GM23338 (cell line): ENCODE measurements around the gene EPC1. TPM values are rescaled to one million over a fixed set of nuclear protein-coding genes. Genes with fewer than 3 reads are reported as not detected.
A peak's percentile ranks its signal among the peaks of the same experiment; 100 is the strongest.

Source experiments
- ATAC-seq: fragments of 200-7000 bp; cut with Tn5 transposase; 3 replicates; pipeline ENCODE4 v1.9.1; 2020
- DNase-seq: peaks from one replicate; pipeline ENCODE4 v3.0.0-alpha.2; 2015; ENCODE audit warnings: low spot score
- H2AFZ ChIP-seq: fragments of 200-600 bp; sonication (generic); 2 replicates; pipeline ENCODE4 v1.8.0; 2016; ENCODE audit warnings: antibody characterized with exemption, mild to moderate bottlenecking, moderate library complexity
- H3F3A ChIP-seq: fragments of 200-600 bp; sonication (generic); replicated peaks from 2 replicates; pipeline ENCODE4 v1.8.0; 2017; ENCODE audit warnings: antibody characterized with exemption, mixed run types, low read depth
- H3K27ac ChIP-seq: fragments of 200-600 bp; sonication (generic); 2 replicates; pipeline ENCODE4 v1.6.1; 2016; ENCODE audit warnings: low read depth
- H3K27me3 ChIP-seq: fragments of 200-600 bp; sonication (generic); 2 replicates; pipeline ENCODE4 v1.8.0; 2016; ENCODE audit warnings: mild to moderate bottlenecking, mixed run types, moderate library complexity; ENCODE audit not compliant: insufficient read depth
- H3K36me3 ChIP-seq: fragments of 200-600 bp; sonication (generic); 2 replicates; pipeline ENCODE4 v1.8.0; 2016; ENCODE audit warnings: mild to moderate bottlenecking; ENCODE audit not compliant: insufficient read depth
- H3K4me1 ChIP-seq: fragments of 200-600 bp; sonication (generic); 2 replicates; pipeline ENCODE4 v1.8.0; 2016; ENCODE audit warnings: mild to moderate bottlenecking, moderate library complexity; ENCODE audit not compliant: insufficient read depth
- H3K4me2 ChIP-seq: fragments of 200-600 bp; sonication (generic); 2 replicates; pipeline ENCODE4 v1.7.1; 2017; ENCODE audit warnings: mixed run types
- H3K4me3 ChIP-seq: fragments of 200-600 bp; sonication (generic); 2 replicates; pipeline ENCODE4 v1.6.1; 2016; ENCODE audit warnings: mixed run types
- H3K79me2 ChIP-seq: fragments of 200-600 bp; sonication (generic); replicated peaks from 2 replicates; pipeline ENCODE4 v1.8.0; 2017; ENCODE audit warnings: mild to moderate bottlenecking; ENCODE audit not compliant: insufficient read depth
- H3K9me2 ChIP-seq: fragments of 200-600 bp; sonication (generic); 2 replicates; pipeline ENCODE4 v1.8.0; 2017; ENCODE audit not compliant: insufficient read depth
- H4K20me1 ChIP-seq: fragments of 200-600 bp; sonication (generic); replicated peaks from 2 replicates; pipeline ENCODE4 v1.8.0; 2017; ENCODE audit warnings: mild to moderate bottlenecking; ENCODE audit not compliant: insufficient read depth
- H3K27ac Mint-ChIP-seq: 2 replicates; pipeline ENCODE4 v1.8.0; 2020; ENCODE audit warnings: inconsistent platforms, mild to moderate bottlenecking, moderate library complexity, mixed read lengths
- H3K27me3 Mint-ChIP-seq: 3 replicates; pipeline ENCODE4 v1.8.0; 2022; ENCODE audit warnings: low read depth, mild to moderate bottlenecking, moderate library complexity, mixed read lengths, inconsistent platforms; ENCODE audit not compliant: insufficient read depth, poor library complexity
- H3K36me3 Mint-ChIP-seq: 3 replicates; pipeline ENCODE4 v1.8.0; 2021; ENCODE audit warnings: low read depth, mild to moderate bottlenecking, inconsistent platforms, moderate library complexity, mixed read lengths
- H3K4me1 Mint-ChIP-seq: 3 replicates; pipeline ENCODE4 v1.8.0; 2020; ENCODE audit warnings: mild to moderate bottlenecking, inconsistent platforms, mixed read lengths
- H3K4me3 Mint-ChIP-seq: 3 replicates; pipeline ENCODE4 v1.8.0; 2021; ENCODE audit warnings: moderate library complexity, mild to moderate bottlenecking, inconsistent platforms, mixed read lengths
- H3K9me3 Mint-ChIP-seq: 3 replicates; pipeline ENCODE4 v1.8.0; 2020; ENCODE audit warnings: moderate library complexity, mild to moderate bottlenecking, inconsistent platforms, mixed read lengths
- CREB1 ChIP-seq: fragments of 250-450 bp; sonication (Bioruptor Pico); IDR thresholded peaks from 2 replicates; pipeline ENCODE4 v1.5.0; 2020; ENCODE audit warnings: low read depth, mild to moderate bottlenecking, moderate library complexity
- JUNB ChIP-seq: IDR thresholded peaks from one replicate; pipeline ENCODE4 v1.6.1; 2016; ENCODE audit warnings: antibody characterized with exemption; ENCODE audit not compliant: unreplicated experiment
- NANOG ChIP-seq: IDR thresholded peaks from 2 replicates; pipeline ENCODE4 v1.6.1; 2016; ENCODE audit warnings: antibody characterized with exemption, borderline replicate concordance
- POLR2AphosphoS5 ChIP-seq: IDR thresholded peaks from 2 replicates; pipeline ENCODE4 v1.6.1; 2016; ENCODE audit warnings: antibody characterized with exemption, low read depth
- STAT1 ChIP-seq: IDR thresholded peaks from one replicate; pipeline ENCODE4 v1.6.1; 2016; ENCODE audit warnings: antibody characterized with exemption; ENCODE audit not compliant: unreplicated experiment
- ZNF114 ChIP-seq: fragments of 250-450 bp; sonication (Bioruptor Pico); IDR thresholded peaks from 2 replicates; pipeline ENCODE4 v1.5.0; 2020; ENCODE audit warnings: mild to moderate bottlenecking, moderate library complexity
- ZNF462 ChIP-seq: fragments of 250-450 bp; sonication (Bioruptor Pico); IDR thresholded peaks from 2 replicates; pipeline ENCODE4 v1.5.0; 2020; ENCODE audit warnings: mild to moderate bottlenecking, moderate library complexity
- polyA plus RNA-seq: library from polyadenylated mRNA; unstranded; fragments of >200 nt; fragmentation: Nextera tagmentation; extraction: Ambion mirVana; gene quantifications from 2 replicates; pipeline ENCODE4 v1.2.1, GENCODE V29; 2016
- total RNA-seq: library from RNA; depleted of rRNA; stranded (reverse); fragments of >200 nt; shearing (Covaris generic); gene quantifications from 2 replicates; pipeline ENCODE4 v1.2.3, GENCODE V29; 2014

Gene EPC1
- total and polyA plus RNA-seq, 2 experiments from 2014 or later: 24.1 to 25.9 TPM

DNA sequence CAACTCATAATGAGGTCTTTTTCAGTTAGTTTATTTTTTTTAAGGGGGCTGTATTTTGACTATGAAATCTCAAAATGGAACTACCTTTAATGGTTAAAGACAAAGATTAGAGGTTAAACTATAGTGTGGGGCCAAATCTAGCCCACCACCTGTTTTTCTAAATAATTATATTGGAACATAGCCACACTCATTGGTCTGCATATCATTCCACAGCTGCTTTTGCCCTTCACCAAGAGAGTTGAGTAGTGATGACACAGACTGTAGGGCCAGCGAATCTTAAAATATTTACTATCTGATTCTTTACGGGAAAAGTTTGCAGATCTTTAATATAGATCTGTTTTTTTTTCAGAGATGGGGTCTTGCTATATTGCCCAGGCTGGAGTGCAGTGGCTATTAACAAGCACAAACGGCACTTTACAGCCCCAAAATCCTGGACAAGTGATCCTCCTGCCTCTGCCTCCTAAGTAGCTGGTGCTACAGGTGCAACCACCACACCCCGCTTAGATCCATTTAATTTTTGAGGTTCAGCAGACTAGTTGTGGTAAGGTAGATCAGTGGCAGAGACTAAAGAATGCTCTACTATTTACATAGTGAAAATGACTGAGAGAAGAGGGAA lies 25.8 kb downstream of the EPC1 start (continued):
- TF ChIP-seq ZNF462 (CRISPR knock-in tag) (no peak), JUNB (no peak), ZNF114 (CRISPR knock-in tag) (no peak), NANOG (no peak)

- Histone ChIP-seq H3K4me2 (no peak overlapping the region), H3K36me3 (no peaks in the 10 kb centered on the region), H3F3A (no peaks in the 10 kb centered on the region), H3K79me2 (peaks cover 100% of the 10 kb centered on the region), H3K9me2 (no peaks in the 10 kb centered on the region), H4K20me1 (peaks cover 52% of the 10 kb centered on the region), H3K4me1 (peaks cover 13% of the 10 kb centered on the region), H3K27ac (no peak overlapping the region), H3K4me3 (no peak overlapping the region), H2AFZ (no peak overlapping the region), H3K27me3 (no peaks in the 10 kb centered on the region)
- Mint-ChIP-seq H3K27me3 (no peaks in the 10 kb centered on the region), H3K9me3 (no peaks in the 10 kb centered on the region), H3K27ac (peak overlapping the region; percentile 6; the same call in 1 of the 2 replicates), H3K4me3 (no peak overlapping the region), H3K4me1 (peaks cover 29% of the 10 kb centered on the region), H3K36me3 (peaks cover 16% of the 10 kb centered on the region; the same call in 2 of the 3 replicates)
- no peak for ATAC-seq
- DNase-seq: no peak
- no peak for TF ChIP-seq CREB1 (CRISPR knock-in tag)
- no peak for TF ChIP-seq POLR2AphosphoS5
- no peak for TF ChIP-seq ZNF462 (CRISPR knock-in tag)
- no peak for TF ChIP-seq STAT1
These were observed 28.5 kb downstream of the EPC1 start for GRCh38 chr10:32318476-32318896.
